Osteoblast (primary cell): ENCODE data around the gene MOB2. TPM values are rescaled to one million over a fixed set of nuclear protein-coding genes. Genes with fewer than 3 reads are reported as not detected.

Experiments used
- DNase-seq: peaks from one replicate; pipeline ENCODE4 v3.0.0; 2011; ENCODE audit warnings: low spot score, mixed read lengths; ENCODE audit not compliant: insufficient read length; ENCODE audit errors: missing footprints
- H2AFZ ChIP-seq: 2 replicates; pipeline ENCODE4 v1.6.0; 2011; ENCODE audit warnings: mild to moderate bottlenecking, low read length
- H3K27ac ChIP-seq: 2 replicates; pipeline ENCODE4 v1.5.1; 2011; ENCODE audit warnings: mild to moderate bottlenecking, low read depth, low read length, moderate library complexity
- H3K27me3 ChIP-seq: 2 replicates; pipeline ENCODE4 v1.6.0; 2012; ENCODE audit warnings: mild to moderate bottlenecking, control low read depth, inconsistent platforms, low read length, moderate library complexity; ENCODE audit not compliant: insufficient read depth
- H3K36me3 ChIP-seq: 2 replicates; pipeline ENCODE4 v1.5.1; 2011; ENCODE audit warnings: mild to moderate bottlenecking, low read length, control low read depth, moderate library complexity; ENCODE audit not compliant: insufficient read depth
- H3K4me1 ChIP-seq: 2 replicates; pipeline ENCODE4 v1.5.1; 2011; ENCODE audit warnings: mild to moderate bottlenecking, low read length, control low read depth, moderate library complexity; ENCODE audit not compliant: insufficient read depth
- H3K4me2 ChIP-seq: 2 replicates; pipeline ENCODE4 v1.6.0; 2011; ENCODE audit warnings: mild to moderate bottlenecking, low read length; ENCODE audit not compliant: insufficient read depth
- H3K4me3 ChIP-seq: fragments of 200-600 bp; sonication (generic); 3 replicates; pipeline ENCODE4 v1.5.1; 2012; ENCODE audit warnings: mild to moderate bottlenecking, low read length, inconsistent platforms; ENCODE audit not compliant: insufficient read depth
- H3K79me2 ChIP-seq: 2 replicates; pipeline ENCODE4 v1.6.0; 2012; ENCODE audit warnings: mild to moderate bottlenecking, low read length, control low read depth, inconsistent platforms; ENCODE audit not compliant: insufficient read depth
- H3K9me3 ChIP-seq: 2 replicates; pipeline ENCODE4 v1.5.1; 2011; ENCODE audit warnings: low read depth, low read length, control low read depth
- H4K20me1 ChIP-seq: 2 replicates; pipeline ENCODE4 v1.6.0; 2012; ENCODE audit warnings: mild to moderate bottlenecking, low read length, control low read depth; ENCODE audit not compliant: insufficient read depth
- total RNA-seq: library from RNA; depleted of rRNA; stranded (reverse); fragments of >200 nt; gene quantifications from 2 replicates; pipeline ENCODE4 v1.2.3, GENCODE V29; 2012
- TF ChIP-seq, protein P1 (sequence below): IDR thresholded peaks from 2 replicates; pipeline ENCODE4 v1.5.1; 2011; ENCODE audit warnings: mild to moderate bottlenecking, low read depth, low read length, moderate library complexity; ENCODE audit errors: extremely low read depth

Gene MOB2
- total RNA-seq, 1 donor, result 28.2 TPM

DNA sequence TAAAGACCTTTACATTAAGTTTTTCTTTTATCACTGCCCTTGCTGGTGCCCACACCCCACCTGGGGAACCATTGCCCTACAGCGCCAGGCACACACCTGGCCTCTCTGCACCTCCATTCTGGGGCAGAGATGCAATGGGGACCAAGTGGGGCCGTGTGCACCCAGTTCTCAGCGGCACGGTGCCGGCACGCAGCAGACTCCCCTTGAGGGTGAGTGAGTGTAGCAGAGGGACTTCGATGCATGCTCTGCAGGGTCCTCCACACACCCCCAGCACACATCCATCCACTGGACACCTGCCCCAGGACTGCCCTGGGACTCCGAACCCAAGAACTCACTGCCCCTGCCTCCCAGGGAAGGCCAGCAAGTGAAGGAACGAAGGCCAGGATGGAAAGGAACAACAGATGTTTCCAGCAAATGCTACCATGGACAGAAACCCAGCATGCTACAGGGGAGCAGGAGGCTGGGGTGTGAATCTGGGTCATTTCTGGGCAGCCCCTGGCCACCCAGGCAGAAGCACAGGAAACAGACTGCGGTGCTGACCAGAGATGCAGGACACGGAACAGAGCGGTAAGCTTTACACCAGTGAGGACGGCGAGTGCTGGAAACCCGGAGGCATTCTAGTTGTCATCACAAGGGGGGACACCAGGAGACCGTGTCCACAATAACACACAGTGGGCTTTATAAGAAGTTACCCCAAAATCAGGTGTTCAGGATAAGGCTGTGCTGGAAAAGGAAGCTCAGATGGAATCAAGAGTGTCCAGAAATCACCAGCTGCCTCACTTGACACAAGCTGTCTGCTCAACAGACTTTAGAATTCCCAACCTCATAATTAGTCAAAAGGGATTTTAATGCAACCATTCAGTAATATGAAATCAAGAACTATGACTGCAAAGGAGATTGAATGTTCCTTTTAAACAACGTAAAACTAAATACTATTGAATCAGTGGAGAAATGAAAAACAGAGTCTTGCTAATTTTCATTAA, 32.7 kb upstream of the MOB2 start:
- H2AFZ ChIP-seq, result no peak overlapping the region
- H3K4me2 ChIP-seq, result no peak overlapping the region
- peak; percentile 64 for DNase-seq
- H3K4me1 ChIP-seq, result peaks cover 12% of the 10 kb centered on the region
- H3K9me3 ChIP-seq, result no peaks in the 10 kb centered on the region
- H3K27ac ChIP-seq, result no peak overlapping the region
- no peaks in the 10 kb centered on the region for H3K36me3 ChIP-seq
- H3K4me3 ChIP-seq, result no peak overlapping the region
- H4K20me1 ChIP-seq, result peaks cover 76% of the 10 kb centered on the region
- TF ChIP-seq, protein P1, sequence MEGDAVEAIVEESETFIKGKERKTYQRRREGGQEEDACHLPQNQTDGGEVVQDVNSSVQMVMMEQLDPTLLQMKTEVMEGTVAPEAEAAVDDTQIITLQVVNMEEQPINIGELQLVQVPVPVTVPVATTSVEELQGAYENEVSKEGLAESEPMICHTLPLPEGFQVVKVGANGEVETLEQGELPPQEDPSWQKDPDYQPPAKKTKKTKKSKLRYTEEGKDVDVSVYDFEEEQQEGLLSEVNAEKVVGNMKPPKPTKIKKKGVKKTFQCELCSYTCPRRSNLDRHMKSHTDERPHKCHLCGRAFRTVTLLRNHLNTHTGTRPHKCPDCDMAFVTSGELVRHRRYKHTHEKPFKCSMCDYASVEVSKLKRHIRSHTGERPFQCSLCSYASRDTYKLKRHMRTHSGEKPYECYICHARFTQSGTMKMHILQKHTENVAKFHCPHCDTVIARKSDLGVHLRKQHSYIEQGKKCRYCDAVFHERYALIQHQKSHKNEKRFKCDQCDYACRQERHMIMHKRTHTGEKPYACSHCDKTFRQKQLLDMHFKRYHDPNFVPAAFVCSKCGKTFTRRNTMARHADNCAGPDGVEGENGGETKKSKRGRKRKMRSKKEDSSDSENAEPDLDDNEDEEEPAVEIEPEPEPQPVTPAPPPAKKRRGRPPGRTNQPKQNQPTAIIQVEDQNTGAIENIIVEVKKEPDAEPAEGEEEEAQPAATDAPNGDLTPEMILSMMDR, result no peak
- H3K79me2 ChIP-seq, result peaks cover 80% of the 10 kb centered on the region
- no peaks in the 10 kb centered on the region for H3K27me3 ChIP-seq

- no peak for DNase-seq
- H3K4me1 ChIP-seq, result peaks cover 12% of the 10 kb centered on the region
- TF ChIP-seq, protein P1, result no peak
- H3K27me3 ChIP-seq, result no peaks in the 10 kb centered on the region
- no peak overlapping the region for H2AFZ ChIP-seq
- no peaks in the 10 kb centered on the region for H3K36me3 ChIP-seq
- H4K20me1 ChIP-seq, result peaks cover 77% of the 10 kb centered on the region
- peaks cover 81% of the 10 kb centered on the region for H3K79me2 ChIP-seq
- H3K27ac ChIP-seq, result no peak overlapping the region
- no peaks in the 10 kb centered on the region for H3K9me3 ChIP-seq
- no peak overlapping the region for H3K4me3 ChIP-seq
- no peak overlapping the region for H3K4me2 ChIP-seq
Observed at GRCh38 chr11:1518301-1518700, 31.7 kb upstream of the MOB2 start.

DNA sequence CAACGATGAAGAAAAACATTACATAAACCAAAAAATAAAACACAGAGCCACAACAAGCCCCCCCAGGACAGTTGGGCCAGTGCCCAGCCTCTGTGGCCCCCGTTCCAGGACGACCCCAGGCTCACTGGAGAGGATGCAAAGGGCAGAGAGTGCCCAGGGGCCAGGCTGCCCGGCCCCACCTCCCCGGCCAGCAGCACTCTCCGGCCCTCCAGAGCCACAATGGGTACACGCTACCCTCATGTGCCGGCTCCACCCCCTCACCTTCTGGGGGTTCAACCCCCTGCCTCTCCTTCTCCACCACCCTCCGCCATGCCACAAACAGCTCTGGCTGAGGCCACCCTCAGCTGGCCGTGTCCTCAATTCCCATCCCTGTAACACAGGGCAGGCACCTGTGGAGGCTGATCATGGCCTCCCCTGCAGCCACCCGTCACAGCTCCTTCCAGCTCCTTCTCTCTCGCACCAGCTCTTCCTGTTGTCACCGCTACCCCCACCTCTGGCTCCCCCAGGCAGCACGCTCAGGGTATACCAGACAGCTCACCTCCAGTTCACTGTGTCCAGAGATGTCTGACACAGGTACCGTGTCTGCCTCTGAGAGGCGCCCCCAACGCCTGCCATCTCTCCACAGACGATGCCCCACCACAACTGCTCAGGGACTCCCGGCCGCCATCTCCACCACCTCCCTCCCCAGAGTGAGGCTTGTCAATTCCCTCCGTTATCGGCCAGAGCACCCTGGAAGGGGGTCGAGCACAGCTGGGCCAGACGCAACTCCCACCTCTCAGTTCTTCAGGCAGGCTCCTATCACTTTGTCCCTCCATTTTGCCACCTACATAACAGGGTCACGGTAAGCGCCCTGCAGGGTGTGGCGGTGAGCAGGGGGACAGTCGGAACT, 30.8 kb upstream of the MOB2 start:
- Histone ChIP-seq H2AFZ (no peak overlapping the region), H3K4me1 (peaks cover 12% of the 10 kb centered on the region), H3K4me3 (no peak overlapping the region), H3K79me2 (peaks cover 74% of the 10 kb centered on the region), H3K4me2 (no peak overlapping the region), H4K20me1 (peaks cover 78% of the 10 kb centered on the region), H3K36me3 (no peaks in the 10 kb centered on the region), H3K9me3 (no peaks in the 10 kb centered on the region), H3K27ac (no peak overlapping the region), H3K27me3 (no peaks in the 10 kb centered on the region)
- peak; percentile 58 for DNase-seq
- TF ChIP-seq, protein P1, result no peak
